ENCODE data around the gene RPRD2. TPM values are rescaled to one million over a fixed set of nuclear protein-coding genes. Genes with fewer than 3 reads are reported as not detected.

The RPRD2 gene
- total and polyA plus RNA-seq, 2 experiments from 2014 or later = 16.8 to 20.4 TPM

- TF ChIP-seq, protein P1, sequence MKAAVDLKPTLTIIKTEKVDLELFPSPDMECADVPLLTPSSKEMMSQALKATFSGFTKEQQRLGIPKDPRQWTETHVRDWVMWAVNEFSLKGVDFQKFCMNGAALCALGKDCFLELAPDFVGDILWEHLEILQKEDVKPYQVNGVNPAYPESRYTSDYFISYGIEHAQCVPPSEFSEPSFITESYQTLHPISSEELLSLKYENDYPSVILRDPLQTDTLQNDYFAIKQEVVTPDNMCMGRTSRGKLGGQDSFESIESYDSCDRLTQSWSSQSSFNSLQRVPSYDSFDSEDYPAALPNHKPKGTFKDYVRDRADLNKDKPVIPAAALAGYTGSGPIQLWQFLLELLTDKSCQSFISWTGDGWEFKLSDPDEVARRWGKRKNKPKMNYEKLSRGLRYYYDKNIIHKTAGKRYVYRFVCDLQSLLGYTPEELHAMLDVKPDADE (IDR thresholded peaks at IDR 0.05) = no peak
- TF ChIP-seq CTCF (conservative IDR thresholded peaks at IDR 0.05; ENCODE audit: low read depth in 2 of 2) = no peak
- TF ChIP-seq EZH2phosphoT487 (IDR thresholded peaks at IDR 0.05; ENCODE audit: unreplicated experiment) = no peak
- TF ChIP-seq CREB1 (CRISPR knock-in tag; IDR thresholded peaks at IDR 0.05; ENCODE audit: low read depth) = no peak
- no peak for TF ChIP-seq ZNF114 (CRISPR knock-in tag; IDR thresholded peaks at IDR 0.05)
- no peak for TF ChIP-seq JUNB (IDR thresholded peaks at IDR 0.05; ENCODE audit: unreplicated experiment)
- no peak for TF ChIP-seq EZH2 (IDR thresholded peaks at IDR 0.05; ENCODE audit: low read depth, unreplicated experiment)
Observed at GRCh38 chr1:150346316-150346715, 17.6 kb upstream of the RPRD2 start (continued).

DNA sequence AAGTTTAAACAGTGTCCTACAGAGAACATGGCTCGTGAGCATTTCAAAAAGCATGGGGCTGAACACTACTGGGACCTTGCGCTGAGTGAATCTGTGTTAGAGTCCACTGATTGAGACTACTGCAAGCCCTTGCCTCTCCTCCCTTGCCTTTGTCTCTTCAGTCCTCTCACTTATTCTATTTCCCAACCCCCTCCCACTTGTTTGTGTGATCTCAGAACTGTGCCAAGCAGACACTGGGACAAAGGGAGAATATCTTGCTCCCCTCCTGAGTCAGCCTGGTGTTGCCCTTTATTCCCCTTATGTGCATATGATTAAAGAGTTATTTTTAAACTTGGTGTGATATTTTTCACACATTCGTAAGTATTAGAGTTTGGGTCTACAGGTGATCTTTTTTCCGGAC lies 11.1 kb upstream of the RPRD2 start:
- Mint-ChIP-seq H3K27me3 (ENCODE audit: insufficient read depth, low read depth, poor library complexity) (no peaks in the 10 kb centered on the region), H3K4me1 (no peaks in the 10 kb centered on the region), H3K4me3 (no peak overlapping the region), H3K36me3 (ENCODE audit: low read depth) (peaks cover 65% of the 10 kb centered on the region), H3K27ac (no peak overlapping the region), H3K9me3 (no peaks in the 10 kb centered on the region)
- H3F3A ChIP-seq (replicated peaks; ENCODE audit: low read depth) = peaks cover 4% of the 10 kb centered on the region; the same call in 1 of the 2 replicates
- H3K36me3 ChIP-seq (ENCODE audit: insufficient read depth) = peaks cover 59% of the 10 kb centered on the region
- no peaks in the 10 kb centered on the region for H3K4me1 ChIP-seq (ENCODE audit: insufficient read depth)
- H3K4me3 ChIP-seq = no peak overlapping the region
- no peaks in the 10 kb centered on the region for H3K9me2 ChIP-seq (ENCODE audit: insufficient read depth)
- no peaks in the 10 kb centered on the region; the same call in none of the 2 replicates for H4K20me1 ChIP-seq (replicated peaks; ENCODE audit: insufficient read depth)
- H3K4me2 ChIP-seq = no peak overlapping the region
- no peak for DNase-seq (ENCODE audit: low spot score)
- no peaks in the 10 kb centered on the region for H3K79me2 ChIP-seq (replicated peaks; ENCODE audit: insufficient read depth)
- H3K27ac ChIP-seq (ENCODE audit: low read depth) = no peak overlapping the region
- no peak for ATAC-seq
- H2AFZ ChIP-seq = no peak overlapping the region
- no peaks in the 10 kb centered on the region for H3K27me3 ChIP-seq (ENCODE audit: insufficient read depth)
- TF ChIP-seq ZNF114 (CRISPR knock-in tag; IDR thresholded peaks at IDR 0.05) (no peak), ZNF331 (CRISPR knock-in tag; IDR thresholded peaks at IDR 0.05; ENCODE audit: low read depth) (no peak), EZH2phosphoT487 (IDR thresholded peaks at IDR 0.05; ENCODE audit: unreplicated experiment) (no peak), EZH2 (IDR thresholded peaks at IDR 0.05; ENCODE audit: low read depth, unreplicated experiment) (no peak), CREB1 (CRISPR knock-in tag; IDR thresholded peaks at IDR 0.05; ENCODE audit: low read depth) (no peak), NANOG (IDR thresholded peaks at IDR 0.05; ENCODE audit: borderline replicate concordance) (no peak)
- TF ChIP-seq, protein P2, sequence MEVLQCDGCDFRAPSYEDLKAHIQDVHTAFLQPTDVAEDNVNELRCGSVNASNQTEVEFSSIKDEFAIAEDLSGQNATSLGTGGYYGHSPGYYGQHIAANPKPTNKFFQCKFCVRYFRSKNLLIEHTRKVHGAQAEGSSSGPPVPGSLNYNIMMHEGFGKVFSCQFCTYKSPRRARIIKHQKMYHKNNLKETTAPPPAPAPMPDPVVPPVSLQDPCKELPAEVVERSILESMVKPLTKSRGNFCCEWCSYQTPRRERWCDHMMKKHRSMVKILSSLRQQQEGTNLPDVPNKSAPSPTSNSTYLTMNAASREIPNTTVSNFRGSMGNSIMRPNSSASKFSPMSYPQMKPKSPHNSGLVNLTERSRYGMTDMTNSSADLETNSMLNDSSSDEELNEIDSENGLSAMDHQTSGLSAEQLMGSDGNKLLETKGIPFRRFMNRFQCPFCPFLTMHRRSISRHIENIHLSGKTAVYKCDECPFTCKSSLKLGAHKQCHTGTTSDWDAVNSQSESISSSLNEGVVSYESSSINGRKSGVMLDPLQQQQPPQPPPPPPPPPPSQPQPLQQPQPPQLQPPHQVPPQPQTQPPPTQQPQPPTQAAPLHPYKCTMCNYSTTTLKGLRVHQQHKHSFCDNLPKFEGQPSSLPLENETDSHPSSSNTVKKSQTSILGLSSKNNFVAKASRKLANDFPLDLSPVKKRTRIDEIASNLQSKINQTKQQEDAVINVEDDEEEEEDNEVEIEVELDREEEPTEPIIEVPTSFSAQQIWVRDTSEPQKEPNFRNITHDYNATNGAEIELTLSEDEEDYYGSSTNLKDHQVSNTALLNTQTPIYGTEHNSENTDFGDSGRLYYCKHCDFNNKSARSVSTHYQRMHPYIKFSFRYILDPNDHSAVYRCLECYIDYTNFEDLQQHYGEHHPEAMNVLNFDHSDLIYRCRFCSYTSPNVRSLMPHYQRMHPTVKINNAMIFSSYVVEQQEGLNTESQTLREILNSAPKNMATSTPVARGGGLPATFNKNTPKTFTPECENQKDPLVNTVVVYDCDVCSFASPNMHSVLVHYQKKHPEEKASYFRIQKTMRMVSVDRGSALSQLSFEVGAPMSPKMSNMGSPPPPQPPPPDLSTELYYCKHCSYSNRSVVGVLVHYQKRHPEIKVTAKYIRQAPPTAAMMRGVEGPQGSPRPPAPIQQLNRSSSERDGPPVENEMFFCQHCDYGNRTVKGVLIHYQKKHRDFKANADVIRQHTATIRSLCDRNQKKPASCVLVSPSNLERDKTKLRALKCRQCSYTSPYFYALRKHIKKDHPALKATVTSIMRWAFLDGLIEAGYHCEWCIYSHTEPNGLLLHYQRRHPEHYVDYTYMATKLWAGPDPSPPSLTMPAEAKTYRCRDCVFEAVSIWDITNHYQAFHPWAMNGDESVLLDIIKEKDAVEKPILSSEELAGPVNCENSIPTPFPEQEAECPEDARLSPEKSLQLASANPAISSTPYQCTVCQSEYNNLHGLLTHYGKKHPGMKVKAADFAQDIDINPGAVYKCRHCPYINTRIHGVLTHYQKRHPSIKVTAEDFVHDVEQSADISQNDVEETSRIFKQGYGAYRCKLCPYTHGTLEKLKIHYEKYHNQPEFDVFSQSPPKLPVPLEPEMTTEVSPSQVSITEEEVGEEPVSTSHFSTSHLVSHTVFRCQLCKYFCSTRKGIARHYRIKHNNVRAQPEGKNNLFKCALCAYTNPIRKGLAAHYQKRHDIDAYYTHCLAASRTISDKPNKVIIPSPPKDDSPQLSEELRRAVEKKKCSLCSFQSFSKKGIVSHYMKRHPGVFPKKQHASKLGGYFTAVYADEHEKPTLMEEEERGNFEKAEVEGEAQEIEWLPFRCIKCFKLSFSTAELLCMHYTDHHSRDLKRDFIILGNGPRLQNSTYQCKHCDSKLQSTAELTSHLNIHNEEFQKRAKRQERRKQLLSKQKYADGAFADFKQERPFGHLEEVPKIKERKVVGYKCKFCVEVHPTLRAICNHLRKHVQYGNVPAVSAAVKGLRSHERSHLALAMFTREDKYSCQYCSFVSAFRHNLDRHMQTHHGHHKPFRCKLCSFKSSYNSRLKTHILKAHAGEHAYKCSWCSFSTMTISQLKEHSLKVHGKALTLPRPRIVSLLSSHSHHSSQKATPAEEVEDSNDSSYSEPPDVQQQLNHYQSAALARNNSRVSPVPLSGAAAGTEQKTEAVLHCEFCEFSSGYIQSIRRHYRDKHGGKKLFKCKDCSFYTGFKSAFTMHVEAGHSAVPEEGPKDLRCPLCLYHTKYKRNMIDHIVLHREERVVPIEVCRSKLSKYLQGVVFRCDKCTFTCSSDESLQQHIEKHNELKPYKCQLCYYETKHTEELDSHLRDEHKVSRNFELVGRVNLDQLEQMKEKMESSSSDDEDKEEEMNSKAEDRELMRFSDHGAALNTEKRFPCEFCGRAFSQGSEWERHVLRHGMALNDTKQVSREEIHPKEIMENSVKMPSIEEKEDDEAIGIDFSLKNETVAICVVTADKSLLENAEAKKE (CRISPR knock-in tag; IDR thresholded peaks at IDR 0.05) = no peak
- TF ChIP-seq, protein P3, sequence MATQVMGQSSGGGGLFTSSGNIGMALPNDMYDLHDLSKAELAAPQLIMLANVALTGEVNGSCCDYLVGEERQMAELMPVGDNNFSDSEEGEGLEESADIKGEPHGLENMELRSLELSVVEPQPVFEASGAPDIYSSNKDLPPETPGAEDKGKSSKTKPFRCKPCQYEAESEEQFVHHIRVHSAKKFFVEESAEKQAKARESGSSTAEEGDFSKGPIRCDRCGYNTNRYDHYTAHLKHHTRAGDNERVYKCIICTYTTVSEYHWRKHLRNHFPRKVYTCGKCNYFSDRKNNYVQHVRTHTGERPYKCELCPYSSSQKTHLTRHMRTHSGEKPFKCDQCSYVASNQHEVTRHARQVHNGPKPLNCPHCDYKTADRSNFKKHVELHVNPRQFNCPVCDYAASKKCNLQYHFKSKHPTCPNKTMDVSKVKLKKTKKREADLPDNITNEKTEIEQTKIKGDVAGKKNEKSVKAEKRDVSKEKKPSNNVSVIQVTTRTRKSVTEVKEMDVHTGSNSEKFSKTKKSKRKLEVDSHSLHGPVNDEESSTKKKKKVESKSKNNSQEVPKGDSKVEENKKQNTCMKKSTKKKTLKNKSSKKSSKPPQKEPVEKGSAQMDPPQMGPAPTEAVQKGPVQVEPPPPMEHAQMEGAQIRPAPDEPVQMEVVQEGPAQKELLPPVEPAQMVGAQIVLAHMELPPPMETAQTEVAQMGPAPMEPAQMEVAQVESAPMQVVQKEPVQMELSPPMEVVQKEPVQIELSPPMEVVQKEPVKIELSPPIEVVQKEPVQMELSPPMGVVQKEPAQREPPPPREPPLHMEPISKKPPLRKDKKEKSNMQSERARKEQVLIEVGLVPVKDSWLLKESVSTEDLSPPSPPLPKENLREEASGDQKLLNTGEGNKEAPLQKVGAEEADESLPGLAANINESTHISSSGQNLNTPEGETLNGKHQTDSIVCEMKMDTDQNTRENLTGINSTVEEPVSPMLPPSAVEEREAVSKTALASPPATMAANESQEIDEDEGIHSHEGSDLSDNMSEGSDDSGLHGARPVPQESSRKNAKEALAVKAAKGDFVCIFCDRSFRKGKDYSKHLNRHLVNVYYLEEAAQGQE (IDR thresholded peaks at IDR 0.05; ENCODE audit: unreplicated experiment) = no peak
- TF ChIP-seq, protein P1 (IDR thresholded peaks at IDR 0.05) = no peak
